ENCODE measurements around the gene QSOX2.

DNA sequence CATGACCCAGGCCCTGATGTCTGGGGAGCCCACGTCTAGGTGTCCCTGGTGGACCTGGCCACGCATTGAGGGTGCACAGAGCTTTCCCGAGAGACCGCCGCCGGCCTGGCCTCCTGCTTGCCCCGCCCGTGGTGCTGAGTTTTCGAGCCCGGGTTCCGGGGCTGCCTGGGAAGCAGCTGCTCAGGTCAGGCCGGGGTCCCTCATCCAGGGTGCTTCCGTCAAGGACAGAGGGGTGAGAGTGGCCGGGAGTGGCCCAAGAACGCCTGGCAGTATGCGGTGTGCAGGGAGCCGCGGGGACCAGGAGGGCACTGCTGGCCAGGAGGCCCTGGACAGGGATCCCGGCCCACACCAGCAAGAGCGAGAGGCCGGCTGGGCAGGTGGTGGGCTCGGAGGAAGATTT, 38.7 kb upstream of the QSOX2 start:
- TF ChIP-seq POLR2AphosphoS5 (IDR thresholded peaks at IDR 0.05; ENCODE audit: low read depth, low read length) (no peak), TAF1 (IDR thresholded peaks at IDR 0.05; ENCODE audit: borderline replicate concordance, insufficient read depth, low read length) (no peak)
- TF ChIP-seq, protein P1, sequence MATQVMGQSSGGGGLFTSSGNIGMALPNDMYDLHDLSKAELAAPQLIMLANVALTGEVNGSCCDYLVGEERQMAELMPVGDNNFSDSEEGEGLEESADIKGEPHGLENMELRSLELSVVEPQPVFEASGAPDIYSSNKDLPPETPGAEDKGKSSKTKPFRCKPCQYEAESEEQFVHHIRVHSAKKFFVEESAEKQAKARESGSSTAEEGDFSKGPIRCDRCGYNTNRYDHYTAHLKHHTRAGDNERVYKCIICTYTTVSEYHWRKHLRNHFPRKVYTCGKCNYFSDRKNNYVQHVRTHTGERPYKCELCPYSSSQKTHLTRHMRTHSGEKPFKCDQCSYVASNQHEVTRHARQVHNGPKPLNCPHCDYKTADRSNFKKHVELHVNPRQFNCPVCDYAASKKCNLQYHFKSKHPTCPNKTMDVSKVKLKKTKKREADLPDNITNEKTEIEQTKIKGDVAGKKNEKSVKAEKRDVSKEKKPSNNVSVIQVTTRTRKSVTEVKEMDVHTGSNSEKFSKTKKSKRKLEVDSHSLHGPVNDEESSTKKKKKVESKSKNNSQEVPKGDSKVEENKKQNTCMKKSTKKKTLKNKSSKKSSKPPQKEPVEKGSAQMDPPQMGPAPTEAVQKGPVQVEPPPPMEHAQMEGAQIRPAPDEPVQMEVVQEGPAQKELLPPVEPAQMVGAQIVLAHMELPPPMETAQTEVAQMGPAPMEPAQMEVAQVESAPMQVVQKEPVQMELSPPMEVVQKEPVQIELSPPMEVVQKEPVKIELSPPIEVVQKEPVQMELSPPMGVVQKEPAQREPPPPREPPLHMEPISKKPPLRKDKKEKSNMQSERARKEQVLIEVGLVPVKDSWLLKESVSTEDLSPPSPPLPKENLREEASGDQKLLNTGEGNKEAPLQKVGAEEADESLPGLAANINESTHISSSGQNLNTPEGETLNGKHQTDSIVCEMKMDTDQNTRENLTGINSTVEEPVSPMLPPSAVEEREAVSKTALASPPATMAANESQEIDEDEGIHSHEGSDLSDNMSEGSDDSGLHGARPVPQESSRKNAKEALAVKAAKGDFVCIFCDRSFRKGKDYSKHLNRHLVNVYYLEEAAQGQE (IDR thresholded peaks at IDR 0.05; ENCODE audit: insufficient read depth in 1 of 2, low read depth in 2 of 2, low read length in 2 of 2): no peak

Measured in PFSK-1 (cell line).